Astrocyte of the cerebellum (primary cell): ENCODE measurements around the gene P2RX1.

ENCODE experiments used
- DNase-seq: peaks from one replicate; pipeline ENCODE4 v3.0.0-alpha.2; 2011; ENCODE audit warnings: low read depth
- H3K4me3 ChIP-seq: 2 replicates; pipeline ENCODE4 v1.5.1; 2011; ENCODE audit warnings: mild to moderate bottlenecking, low read depth, low read length, moderate library complexity
- CTCF ChIP-seq: IDR thresholded peaks from 2 replicates; pipeline ENCODE4 v1.5.1; 2012; ENCODE audit warnings: low read length, low read depth, moderate library complexity, mild to moderate bottlenecking; ENCODE audit errors: missing control alignments
- in situ Hi-C: cut with HindIII; loops from 2 replicates; pipeline ENCODE4 v1.10.0; 2017; ENCODE audit warnings: low sequenced_read_pairs

P2RX1 gene

GRCh38 chr17:3903051-3903825 lies 13.0 kb downstream of the P2RX1 start:
- in situ Hi-C loops = no loop called here
- no peak overlapping the region for H3K4me3 ChIP-seq
- DNase-seq = no peak
- TF ChIP-seq CTCF = no peak

- no peak for TF ChIP-seq CTCF
- no peak overlapping the region for H3K4me3 ChIP-seq
- in situ Hi-C loops = no loop called here
- DNase-seq = no peak
Observed at GRCh38 chr17:3900646-3901045, 15.6 kb downstream of the P2RX1 start.

- in situ Hi-C loops = no loop called here
- no peak for DNase-seq
- TF ChIP-seq CTCF = no peak
- H3K4me3 ChIP-seq = no peak overlapping the region
Observed at GRCh38 chr17:3897731-3898130, 18.5 kb downstream of the P2RX1 start.

GRCh38 chr17:3896968-3897235 lies 19.4 kb downstream of the P2RX1 start:
- TF ChIP-seq CTCF = no peak
- no peak for DNase-seq
- no peak overlapping the region for H3K4me3 ChIP-seq
- in situ Hi-C loops = no loop called here

GRCh38 chr17:3896108-3896967 lies 19.9 kb downstream of the P2RX1 start:
- in situ Hi-C loops = no loop called here
- DNase-seq = no peak
- TF ChIP-seq CTCF = no peak
- no peak overlapping the region for H3K4me3 ChIP-seq

GRCh38 chr17:3895354-3895753 lies 20.9 kb downstream of the P2RX1 start:
- no peak for TF ChIP-seq CTCF
- no peak overlapping the region for H3K4me3 ChIP-seq
- no peak for DNase-seq
- in situ Hi-C loops = no loop called here
